ENCODE data around the gene LTBP2.
"Not testable (repeated sequence)": the region's sequence is repeated elsewhere in the genome, so short reads cannot be mapped to it uniquely, and the experiment has no call there.

Gene LTBP2

GRCh38 chr14:74472601-74473000 lies 139.4 kb downstream of the LTBP2 start:
- DNase-seq: no peak

- no peak for DNase-seq
These were observed 142.2 kb downstream of the LTBP2 start for GRCh38 chr14:74469548-74470518.

GRCh38 chr14:74468513-74468912 lies 143.5 kb downstream of the LTBP2 start:
- no peak for DNase-seq

GRCh38 chr14:74465335-74465734 lies 146.7 kb downstream of the LTBP2 start:
- DNase-seq: no peak

GRCh38 chr14:74464785-74465184 lies 147.3 kb downstream of the LTBP2 start:
- DNase-seq: no peak

GRCh38 chr14:74463697-74464096 lies 148.3 kb downstream of the LTBP2 start:
- no peak for DNase-seq

- no peak for DNase-seq
These were observed 149.0 kb downstream of the LTBP2 start for GRCh38 chr14:74462993-74463392.

GRCh38 chr14:74459976-74460375 lies 152.1 kb downstream of the LTBP2 start:
- no peak for DNase-seq

GRCh38 chr14:74459289-74459946 lies 152.6 kb downstream of the LTBP2 start:
- peak; percentile 75 for DNase-seq

GRCh38 chr14:74457565-74457895 lies 154.5 kb downstream of the LTBP2 start:
- no peak for DNase-seq

GRCh38 chr14:74456684-74457564 lies 155.1 kb downstream of the LTBP2 start:
- DNase-seq: no peak

GRCh38 chr14:74454397-74454796 lies 157.6 kb downstream of the LTBP2 start:
- DNase-seq: not testable (repeated sequence)
